GM12865 (cell line): ENCODE measurements around the gene GRHPR.

ENCODE experiments used
- DNase-seq: peaks from one replicate; pipeline ENCODE4 v3.0.0; 2010; ENCODE audit warnings: low read depth
- H3K4me3 ChIP-seq: 2 replicates; pipeline ENCODE4 v1.5.1; 2011; ENCODE audit warnings: mild to moderate bottlenecking, low read depth, low read length, control low read depth
- TF ChIP-seq, protein P1 (sequence below): IDR thresholded peaks from 2 replicates; pipeline ENCODE4 v1.5.1; 2011; ENCODE audit warnings: low read length, control low read depth, low read depth, inconsistent platforms; ENCODE audit not compliant: insufficient read depth; ENCODE audit errors: missing control alignments

Gene GRHPR

DNA sequence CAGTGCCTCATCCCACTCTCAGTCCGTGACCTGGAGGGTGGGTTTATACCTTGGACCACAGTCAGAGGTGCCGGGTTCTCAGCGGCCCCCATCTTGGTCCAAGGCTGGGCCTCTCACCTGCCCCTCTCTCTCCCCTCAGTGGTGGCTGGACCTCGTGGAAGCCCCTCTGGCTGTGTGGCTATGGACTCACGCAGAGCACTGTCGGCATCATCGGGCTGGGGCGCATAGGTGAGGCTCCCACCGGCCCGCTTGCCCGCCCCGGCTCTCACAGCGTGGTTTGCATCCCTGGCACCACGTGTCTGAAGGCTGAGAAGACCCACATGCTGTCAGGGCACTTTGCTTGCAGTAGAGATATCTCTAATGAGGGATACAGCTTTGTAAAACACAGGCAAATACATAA lies 5.8 kb downstream of the GRHPR start:
- DNase-seq = no peak
- TF ChIP-seq, protein P1, sequence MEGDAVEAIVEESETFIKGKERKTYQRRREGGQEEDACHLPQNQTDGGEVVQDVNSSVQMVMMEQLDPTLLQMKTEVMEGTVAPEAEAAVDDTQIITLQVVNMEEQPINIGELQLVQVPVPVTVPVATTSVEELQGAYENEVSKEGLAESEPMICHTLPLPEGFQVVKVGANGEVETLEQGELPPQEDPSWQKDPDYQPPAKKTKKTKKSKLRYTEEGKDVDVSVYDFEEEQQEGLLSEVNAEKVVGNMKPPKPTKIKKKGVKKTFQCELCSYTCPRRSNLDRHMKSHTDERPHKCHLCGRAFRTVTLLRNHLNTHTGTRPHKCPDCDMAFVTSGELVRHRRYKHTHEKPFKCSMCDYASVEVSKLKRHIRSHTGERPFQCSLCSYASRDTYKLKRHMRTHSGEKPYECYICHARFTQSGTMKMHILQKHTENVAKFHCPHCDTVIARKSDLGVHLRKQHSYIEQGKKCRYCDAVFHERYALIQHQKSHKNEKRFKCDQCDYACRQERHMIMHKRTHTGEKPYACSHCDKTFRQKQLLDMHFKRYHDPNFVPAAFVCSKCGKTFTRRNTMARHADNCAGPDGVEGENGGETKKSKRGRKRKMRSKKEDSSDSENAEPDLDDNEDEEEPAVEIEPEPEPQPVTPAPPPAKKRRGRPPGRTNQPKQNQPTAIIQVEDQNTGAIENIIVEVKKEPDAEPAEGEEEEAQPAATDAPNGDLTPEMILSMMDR = no peak
- no peak overlapping the region for H3K4me3 ChIP-seq

DNA sequence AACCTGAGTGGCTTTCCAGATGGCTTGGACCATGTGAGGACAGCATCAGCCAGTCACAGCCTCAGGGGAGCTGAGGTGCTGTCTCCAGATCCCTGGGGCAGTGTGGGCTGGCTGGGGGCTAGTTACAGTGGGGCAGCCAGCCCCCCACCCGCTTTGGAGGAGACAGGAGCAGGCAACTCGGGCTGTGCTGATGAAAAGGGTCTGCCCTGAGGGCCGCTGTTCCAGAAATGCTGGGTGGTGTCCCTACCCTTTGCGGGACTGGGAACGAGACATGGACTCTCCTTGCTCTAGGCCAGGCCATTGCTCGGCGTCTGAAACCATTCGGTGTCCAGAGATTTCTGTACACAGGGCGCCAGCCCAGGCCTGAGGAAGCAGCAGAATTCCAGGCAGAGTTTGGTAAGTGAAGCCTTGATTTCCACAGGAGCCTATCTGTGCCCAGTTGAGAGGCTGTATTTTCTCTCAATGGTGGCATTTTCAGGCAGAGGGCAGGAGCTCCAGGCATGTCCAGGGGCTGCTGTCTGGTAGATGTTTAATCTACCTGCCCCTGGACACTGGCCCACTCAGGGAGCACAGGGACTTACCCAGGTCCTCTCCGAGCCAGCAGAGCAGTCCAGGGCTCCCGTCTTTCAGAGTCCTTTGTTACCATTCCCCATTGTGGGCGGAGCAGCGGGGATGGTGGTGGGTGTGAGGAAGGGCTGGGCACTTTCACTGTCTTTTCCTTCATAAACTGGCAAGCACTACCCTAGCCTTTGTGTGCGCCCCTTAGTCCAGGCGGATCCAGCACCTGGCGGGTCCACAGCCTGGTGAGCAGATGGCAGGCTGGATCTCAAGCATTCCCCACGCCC lies 7.2 kb downstream of the GRHPR start:
- DNase-seq = no peak
- H3K4me3 ChIP-seq = no peak overlapping the region

DNA sequence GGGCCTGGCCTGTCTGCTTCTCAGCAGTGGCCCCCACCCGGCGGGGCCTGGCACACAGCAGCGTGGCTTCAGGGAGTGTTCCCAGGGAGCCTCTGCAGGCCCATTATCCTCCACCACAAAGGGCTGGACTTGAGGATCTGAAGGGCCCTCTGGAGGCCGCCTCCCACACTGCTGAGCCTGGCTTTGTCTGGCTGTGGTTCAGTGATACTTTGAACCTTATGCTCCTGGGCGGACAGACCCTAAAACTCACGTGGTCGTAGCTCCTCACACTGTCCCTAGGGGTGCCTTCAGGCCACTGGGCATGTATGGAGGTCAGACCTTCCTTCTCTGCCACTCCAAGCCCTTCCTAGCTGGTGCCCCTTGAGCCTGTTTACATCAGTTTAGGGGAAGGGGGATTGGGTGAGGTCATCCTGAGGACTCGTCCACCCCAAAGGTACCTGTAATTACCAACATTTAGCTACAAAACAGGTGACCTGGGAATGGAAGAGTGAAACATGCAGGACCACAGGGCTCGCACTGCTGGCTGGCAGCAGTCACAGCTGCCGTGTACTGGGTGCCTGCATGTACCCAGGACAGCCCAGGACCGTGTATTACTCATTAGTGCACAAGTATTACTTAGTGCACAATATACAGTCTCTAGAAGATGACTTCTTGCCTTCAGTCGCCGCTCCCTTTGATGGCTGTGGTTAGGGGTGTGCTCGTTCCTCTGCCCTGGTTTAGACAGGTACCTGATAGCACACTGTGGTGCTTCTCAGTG lies 8.5 kb downstream of the GRHPR start:
- no peak for DNase-seq
- TF ChIP-seq, protein P1 = no peak
- H3K4me3 ChIP-seq = no peak overlapping the region

More for the DNA sequence above, 7.2 kb downstream of the GRHPR start:
- TF ChIP-seq, protein P1 = no peak

GRCh38 chr9:37432020-37432419 lies 9.5 kb downstream of the GRHPR start:
- TF ChIP-seq, protein P1 = no peak
- no peak overlapping the region for H3K4me3 ChIP-seq
- DNase-seq = no peak

GRCh38 chr9:37433867-37434371 lies 11.4 kb downstream of the GRHPR start:
- no peak overlapping the region for H3K4me3 ChIP-seq
- TF ChIP-seq, protein P1 = no peak
- DNase-seq = no peak

GRCh38 chr9:37436540-37436939 lies 14.0 kb downstream of the GRHPR start:
- no peak for DNase-seq
- TF ChIP-seq, protein P1 = no peak
- no peak overlapping the region for H3K4me3 ChIP-seq
